GM18909 (cell line): Measurements from ENCODE around the gene GDAP1L1.

Experiments used
- ATAC-seq: cut with Tn5 transposase; IDR thresholded peaks from one replicate; pipeline ENCODE4 v1.9.1; 2021; ENCODE audit warnings: mild to moderate bottlenecking; ENCODE audit not compliant: unreplicated experiment, poor library complexity

Gene GDAP1L1

DNA sequence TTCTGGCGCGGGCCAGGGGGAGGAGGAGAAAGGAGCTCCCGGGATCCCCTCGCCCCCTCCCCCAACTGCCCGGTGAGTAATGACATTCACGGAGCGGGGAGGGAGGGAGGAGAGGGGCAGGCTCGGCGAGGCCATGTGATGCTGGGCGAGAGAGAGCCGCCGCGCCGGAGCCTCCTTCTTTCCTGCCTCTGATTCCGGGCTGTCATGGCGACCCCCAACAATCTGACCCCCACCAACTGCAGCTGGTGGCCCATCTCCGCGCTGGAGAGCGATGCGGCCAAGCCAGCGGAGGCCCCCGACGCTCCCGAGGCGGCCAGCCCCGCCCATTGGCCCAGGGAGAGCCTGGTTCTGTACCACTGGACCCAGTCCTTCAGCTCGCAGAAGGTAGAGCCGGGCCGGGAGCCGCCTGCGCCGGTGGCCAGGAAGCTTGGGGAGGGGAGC, at the start of gene GDAP1L1:
Gene GDAP1L1 (plus strand): TSS at position 178 of the 441 bp plus-strand sequence. CDS start 27 bp downstream, at position 205.
- ATAC-seq = no peak

DNA sequence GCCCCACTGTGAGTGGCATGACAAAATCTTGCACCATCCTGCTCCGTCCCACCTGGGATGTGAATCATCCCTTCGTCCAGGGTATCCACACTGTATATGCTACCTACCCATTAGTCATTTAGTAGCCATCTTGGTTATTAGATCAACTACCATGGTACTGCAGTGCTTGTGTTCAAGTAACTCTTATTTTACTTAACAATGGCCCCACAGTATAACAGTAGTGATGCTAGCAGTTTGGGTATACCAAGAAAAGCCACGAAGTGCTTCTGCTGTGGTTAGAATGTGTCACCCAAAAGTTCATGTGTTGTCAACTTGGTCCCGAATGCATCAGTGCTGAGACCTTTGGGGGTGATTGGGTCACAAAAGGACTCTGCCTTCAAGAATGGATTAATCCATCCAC, 48.2 kb upstream of the GDAP1L1 start:
- no peak for ATAC-seq

DNA sequence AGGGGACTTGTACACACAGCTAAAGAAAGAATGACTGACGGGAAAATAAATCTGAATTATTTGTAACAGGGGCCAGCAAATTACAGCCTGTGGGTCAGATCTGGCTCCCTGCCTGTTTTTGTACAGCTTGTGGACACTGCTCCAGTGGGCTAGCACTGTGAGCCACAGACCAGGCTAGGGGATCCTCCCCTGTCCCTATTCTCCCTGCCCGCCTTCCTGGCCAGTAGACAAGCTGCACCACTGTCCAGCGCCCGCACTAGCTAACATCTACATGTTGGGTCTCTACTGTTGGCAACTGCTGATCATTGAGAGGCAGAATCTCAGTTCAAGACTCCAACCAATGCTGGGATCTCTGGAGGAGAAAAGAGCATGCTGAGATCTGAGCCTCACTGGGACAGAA, 47.2 kb upstream of the GDAP1L1 start:
- no peak for ATAC-seq

DNA sequence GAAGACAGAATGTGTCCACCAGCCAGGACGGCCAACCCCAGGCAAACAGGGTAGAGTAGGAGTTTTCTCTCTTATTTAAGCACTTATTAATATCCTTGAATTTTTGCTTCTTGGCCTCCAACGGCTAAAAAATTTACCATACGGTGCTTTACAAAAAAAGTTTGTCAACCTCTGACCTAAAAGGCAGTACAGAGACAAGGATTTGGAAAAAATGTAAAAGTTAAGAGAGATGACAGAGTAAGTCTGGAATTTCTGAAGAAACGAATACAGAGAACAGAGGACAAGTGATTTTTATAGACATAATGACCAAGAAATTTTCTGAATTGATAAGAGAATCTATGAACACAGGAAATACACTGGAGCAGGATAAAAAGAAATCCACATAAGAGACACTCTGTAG, 46.7 kb upstream of the GDAP1L1 start:
- ATAC-seq = no peak

DNA sequence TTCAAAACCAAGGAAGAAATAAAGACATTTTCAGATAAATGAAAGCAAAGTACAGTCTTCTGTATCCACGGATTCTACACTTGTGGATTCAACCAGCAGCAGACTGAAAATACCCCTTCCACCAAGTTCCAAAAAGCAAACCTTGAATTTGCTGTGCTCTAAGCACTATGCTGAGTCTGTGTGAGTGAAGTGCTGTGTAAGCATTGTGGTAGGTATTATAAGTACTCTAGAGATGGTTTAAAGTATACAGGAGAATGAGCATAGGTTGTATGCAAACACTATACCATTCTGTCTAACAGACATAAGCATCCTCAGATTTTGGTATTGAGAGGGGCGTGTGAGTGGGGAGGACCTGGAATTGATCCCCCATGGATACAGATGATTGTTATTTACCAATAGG, 46.1 kb upstream of the GDAP1L1 start:
- no peak for ATAC-seq

DNA sequence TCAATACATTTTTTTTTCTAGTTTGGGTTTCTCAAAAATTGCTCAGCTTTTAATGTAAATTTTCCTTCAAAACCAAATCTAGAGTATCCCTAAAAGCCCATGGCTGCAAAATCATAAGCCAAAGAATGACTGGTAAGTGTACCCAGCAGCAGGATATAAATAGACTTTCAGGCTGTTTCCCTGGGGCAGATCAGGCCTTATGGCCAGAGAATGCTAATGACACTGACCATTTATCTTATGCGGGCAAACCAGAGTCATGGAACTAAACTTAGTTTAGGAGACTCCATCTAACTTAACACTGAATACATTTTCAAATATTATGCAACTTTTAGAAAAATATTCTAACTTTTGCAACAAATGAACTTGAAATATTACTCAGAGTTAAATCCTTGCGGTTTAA, 43.9 kb upstream of the GDAP1L1 start:
- no peak for ATAC-seq

DNA sequence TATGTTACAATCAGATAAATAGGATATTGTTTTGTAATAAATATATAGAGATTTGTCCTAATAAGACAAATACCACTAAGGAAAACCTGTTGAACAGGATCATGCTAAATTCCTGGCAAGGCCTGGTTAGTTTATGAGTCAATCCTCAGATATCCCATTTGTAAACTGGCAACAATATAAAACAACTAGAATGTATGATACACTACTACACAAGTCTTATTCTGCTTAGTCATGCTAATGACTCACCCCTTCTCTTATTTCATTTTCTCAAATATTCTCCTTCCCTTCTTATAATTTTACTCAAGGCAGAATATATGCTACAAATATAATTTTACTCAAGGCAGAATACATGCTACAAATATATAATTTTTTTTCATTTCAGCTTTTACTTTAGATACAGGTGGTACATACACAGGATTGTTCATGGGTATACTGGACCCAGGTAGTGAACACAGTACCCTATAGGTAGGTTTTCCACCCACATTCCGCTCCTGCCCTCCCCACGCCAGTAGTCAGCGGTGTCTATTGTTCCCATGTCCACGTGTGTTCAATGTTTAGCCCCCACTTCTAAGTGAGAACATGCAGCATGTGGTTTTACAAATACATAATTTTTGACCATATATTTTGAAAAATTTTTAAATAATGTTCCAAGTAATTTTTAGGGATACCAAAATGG, 42.8 kb upstream of the GDAP1L1 start:
- no peak for ATAC-seq

DNA sequence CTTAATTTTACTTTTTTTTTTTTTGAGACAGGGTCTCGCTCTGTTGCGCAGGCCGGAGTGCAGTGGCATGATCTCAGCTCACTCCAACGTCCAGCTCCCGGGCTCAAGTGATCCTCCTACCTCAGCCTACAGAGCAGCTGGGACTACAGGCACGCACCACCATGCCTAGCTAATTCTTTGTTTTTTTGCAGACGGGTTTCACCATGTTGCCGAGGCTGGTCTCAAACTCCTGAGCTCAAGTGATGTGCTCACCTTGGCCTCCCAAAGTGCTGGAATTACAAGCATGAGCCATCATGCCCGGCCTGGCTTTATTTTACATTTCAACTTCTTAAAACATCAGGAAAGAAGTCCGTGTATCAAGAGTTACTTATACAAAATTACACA, 42.3 kb upstream of the GDAP1L1 start:
- ATAC-seq = no peak

DNA sequence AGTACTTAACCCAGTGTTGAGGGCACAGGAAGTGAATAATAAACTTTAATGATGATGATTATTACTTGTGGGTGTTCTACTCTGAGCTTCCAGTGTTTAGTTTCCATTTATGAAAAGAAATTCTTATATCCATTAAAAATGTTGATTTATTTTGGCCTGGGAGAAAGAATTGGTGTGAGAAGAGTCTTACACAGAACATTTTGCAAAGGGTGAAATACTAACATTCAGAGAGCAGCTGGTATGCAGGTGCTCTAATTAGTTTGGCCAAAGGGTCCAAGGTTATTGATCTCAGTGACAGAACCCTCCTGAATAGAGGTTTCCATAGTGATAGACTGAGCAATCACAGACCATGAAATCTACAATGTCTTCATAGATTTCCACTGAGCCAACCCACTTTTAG, 41.0 kb upstream of the GDAP1L1 start:
- ATAC-seq = no peak

DNA sequence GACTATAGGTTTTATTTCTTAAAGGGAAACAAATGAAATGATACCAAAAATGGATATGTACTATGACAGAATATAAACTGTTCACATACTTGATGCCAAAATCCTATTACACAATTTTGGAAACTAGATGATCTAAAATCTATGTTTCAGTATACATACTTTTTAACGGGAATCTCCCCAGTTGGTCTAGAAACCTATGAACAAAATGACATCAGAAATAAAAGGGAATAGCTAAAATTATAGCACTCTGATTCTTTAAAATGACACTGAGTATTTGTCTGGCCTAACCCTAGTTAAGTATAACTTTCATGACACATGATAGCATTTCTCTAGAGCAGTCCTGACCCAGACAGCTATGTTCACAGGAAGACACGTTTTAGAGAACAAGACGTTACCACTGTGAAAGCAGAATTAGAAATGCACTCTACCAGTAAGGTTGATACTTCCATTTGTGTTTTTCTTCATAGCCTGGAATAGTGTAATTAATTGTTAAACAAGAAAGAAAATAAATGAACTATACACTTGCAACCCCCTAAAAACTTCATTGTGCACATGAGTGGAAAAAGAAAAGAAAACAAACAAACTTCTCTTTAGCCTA, 39.9 kb upstream of the GDAP1L1 start:
- ATAC-seq = no peak

DNA sequence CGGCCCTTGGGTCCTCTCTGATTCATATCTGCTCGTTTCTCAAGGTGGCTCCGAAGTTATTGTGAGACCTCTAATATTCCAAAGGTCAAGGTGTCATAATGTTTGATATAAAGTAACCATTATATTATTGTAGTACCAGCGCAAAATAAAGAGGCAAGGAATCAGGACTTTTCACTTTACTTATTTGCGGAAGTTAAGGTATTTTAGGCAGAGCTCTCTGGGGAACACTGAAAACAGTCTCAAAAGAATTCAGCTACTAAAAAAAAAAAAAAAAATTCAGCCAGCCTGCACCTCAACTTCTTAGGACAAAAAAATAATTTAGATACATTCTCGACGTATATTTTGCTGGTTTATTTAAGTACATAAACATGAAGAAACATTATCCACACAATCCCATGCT, 38.9 kb upstream of the GDAP1L1 start:
- ATAC-seq = no peak

DNA sequence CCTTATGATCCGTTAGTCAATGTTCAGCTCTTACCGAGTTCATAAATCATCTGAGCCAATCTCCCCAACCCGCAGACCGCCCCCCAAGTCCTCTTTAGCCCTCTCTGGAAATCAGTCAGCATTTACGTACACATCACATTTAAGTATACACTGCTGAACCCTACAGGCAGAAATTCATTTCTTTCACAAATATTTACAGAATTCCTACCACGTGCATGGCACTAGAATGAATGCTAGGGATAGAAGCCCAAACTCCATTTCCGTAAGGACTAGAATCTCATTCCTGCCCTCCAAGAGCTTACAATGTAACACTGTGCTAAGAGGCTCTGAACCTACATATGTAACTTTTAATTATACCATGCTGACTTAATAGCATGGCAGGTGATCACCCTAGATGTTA, 38.3 kb upstream of the GDAP1L1 start:
- no peak for ATAC-seq

DNA sequence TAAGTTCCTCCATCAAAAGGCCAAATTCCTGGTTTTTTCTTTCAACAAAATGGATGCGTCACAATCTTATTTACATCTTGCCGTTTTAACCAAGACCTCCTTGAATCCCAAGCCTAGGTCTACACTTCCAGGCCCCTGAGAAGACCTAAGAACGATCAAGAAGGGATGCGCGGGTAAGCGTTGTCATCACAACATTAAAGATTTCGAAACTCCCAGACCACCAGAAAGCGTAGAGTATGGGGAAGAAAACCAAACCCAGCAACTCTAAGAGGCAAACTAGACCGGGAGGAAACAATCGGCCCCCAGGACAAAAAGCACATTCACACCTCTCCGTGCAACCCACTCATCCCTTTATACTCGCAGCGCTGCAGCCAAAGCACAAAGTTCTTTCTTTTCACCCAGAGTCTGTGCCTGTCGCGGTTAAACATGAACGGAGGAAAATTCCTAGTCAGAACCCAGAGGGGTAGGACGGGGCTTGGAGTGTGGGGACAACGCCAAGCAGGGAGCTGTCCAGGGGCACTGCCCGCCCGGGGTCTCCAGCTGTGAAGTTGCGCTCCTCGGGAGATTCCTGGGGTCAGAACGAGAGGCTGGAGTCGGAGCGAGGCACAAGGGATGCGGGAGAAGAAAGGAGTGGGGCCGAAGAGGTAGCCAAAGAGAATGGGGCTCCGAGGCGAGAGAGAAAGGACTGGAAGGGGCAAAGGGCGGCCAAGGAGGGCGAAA, 37.3 kb upstream of the GDAP1L1 start:
- ATAC-seq = no peak

DNA sequence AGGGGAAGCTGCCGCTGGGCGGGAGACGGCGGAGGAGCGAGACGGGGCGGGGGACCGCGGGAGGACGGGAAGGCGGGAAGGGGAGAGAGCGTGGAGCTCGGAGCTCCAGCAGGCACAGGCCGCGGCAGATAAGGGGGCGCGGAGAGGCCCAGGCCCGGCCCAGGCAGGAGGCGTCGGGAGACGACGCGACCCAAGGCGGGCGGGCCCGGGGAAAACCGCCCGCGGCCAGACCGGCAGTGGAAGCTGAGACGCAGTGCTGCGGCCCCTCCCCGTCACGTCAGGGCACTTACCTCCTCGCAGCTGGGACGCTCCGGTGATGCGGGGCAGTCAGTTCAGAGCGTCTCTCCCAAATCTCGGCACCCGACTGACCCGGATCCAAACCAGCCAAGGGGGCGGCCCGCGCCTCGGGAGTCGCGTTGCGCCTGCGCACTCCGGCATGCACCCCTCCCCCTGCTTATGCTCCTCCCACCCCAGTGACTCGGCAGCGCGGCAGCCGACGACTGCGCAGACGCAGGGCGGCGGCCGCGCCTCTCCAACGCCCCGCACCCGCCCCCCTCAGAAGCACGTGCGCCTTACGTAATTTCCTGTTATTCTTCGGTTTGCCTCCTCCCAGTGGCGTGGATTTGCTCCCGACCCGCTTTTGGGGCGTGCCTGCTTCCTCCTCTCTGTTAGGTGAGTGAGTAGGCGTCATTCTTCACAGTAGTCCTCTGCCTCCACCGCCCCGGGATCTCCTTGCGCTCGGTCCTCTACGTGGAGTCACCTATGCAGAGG, 36.5 kb upstream of the GDAP1L1 start, which contains the start of gene OSER1:
Gene OSER1 (minus strand): TSS at position 366 of the 771 bp plus-strand sequence. CDS start 3,814 bp downstream, outside the sequence.
- ATAC-seq = peak; percentile 87

DNA sequence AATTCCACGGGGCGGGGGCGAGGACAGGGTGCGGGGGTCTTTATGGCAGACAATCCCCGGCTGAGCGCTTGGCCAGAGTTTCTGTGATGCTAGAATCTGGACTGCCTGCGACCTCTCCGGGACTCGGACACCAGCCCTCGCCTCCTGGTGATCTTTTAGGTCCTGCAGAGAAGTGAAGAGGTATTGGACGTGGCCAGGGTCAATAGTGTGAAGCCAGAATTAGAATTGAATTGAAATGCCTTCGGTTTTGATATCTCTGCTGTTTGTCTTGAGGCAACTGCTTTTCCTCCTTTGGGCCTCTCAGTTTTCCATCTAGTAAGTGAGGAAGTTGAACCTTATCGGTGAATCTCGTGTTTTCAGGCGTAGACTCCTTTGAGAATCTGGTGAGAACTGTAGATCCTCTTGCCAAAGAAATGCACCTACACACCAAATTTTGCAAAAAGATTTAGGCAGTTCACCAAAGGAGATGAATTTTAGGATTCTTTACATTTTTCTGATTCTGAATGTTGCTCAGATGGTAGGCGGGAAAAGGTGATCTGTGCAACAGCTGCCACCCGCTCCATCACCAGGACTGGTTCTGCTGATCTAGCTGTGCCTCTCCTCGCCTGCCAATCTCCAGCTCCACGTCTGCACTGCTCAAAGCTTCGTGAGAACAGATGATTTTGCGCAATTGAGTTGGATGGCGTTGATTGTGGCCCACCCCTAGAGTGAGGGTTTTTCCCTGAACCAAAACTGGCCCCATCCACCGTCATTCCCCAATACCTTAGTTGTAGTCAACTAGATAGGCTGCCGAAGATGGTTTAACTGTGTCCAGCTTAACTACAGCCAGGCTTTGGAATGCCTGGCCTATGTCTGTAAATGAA, 35.7 kb upstream of the GDAP1L1 start:
- no peak for ATAC-seq

DNA sequence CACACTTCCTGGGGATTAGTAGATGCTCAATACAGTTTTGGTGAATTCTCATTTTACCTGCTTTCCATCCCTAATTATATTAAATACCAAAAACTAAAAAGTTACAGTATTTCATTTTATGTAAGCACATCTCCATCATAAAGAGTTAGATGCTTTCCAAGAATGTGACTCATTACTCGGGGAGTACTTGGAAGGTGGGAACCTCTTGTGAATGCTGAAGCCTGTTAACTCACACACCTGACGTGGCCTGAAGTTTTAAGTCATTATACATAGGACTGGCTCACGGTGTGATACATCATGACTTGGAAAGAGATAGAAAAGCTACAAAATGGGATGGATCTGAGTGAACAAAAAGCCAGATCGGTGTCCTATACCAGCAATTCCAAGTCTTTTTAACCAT, 34.3 kb upstream of the GDAP1L1 start:
- ATAC-seq = no peak

DNA sequence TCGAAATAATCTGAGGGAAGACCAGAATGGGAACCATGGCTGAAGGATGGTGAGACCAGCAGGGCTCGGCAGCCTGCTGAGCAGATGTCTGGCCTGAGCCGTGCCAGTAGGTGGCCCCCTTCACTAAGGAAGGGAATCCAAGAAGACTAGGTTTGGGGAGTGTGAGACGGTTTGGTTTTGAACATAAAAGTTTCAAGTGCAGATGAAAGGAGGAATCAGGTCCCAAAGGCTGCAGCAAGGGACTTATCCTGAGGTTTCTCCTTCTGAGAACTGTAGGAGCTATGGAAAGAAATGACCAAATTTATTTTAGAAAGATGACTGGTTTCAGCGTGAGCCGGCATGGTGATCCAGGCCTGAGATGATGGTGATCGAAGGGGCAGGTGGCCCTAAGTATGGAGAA, 32.0 kb upstream of the GDAP1L1 start:
- no peak for ATAC-seq

DNA sequence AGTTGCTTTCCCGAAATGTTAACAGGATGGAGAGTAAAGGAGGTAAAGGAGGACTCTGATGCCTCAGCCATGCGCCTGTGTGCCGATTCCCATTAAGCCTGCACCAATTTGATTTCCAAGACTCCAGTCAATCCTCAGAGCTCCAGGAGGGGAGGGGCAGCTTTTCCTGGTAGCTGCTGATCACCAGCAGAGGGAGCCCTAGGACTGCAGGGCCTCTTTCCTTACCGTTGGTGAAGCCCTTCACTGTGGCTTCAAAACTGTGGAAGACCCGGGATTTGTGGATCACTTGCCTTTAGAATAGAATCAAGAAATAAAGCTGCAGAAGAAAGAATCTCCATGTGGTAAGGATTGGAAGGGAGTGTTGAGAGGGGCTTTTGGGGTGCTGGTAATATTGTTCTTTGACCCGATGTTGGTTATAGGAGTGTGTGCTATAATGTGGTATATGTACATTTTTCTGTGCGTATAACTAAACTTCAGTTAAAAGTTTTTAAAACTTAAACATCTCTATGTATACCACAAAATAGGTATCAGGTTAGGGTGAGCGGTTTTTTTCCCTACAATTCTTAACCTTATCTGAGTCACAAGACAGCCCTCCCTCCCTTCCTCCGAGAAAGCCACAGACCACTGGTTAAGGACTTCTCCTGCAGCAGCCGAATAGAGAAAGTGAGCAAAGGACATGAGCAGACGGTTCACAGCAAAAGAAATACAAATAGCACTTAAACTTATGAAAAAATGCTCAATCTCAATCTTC, 29.6 kb upstream of the GDAP1L1 start:
- no peak for ATAC-seq

DNA sequence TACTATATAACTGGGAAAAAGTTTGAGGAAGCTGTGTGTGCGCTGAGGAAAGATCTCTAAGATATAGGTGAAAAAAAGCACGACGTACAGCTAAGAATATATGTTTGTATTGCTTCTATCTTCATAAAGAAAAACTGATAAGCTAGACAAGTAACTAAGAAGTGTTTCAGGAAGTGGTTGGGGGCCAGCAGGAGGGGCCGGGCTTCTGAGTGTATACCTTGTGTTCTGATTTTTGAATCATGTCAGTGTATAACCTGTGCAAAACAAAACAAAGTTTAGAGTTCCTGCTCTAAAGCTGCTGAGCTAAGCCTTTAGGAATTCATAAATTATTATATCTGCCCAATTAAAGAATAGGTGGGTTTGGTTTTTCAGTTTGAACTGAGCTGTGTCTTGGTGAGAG, 28.7 kb upstream of the GDAP1L1 start:
- ATAC-seq = no peak
